Neural cell (in vitro differentiated cells): ENCODE results near the gene CHRDL2. TPM values are rescaled to one million over a fixed set of nuclear protein-coding genes. Genes with fewer than 3 reads are reported as not detected.

Experiments
- H2AFZ ChIP-seq: fragments of 200-600, 300-800 bp; sonication (generic), shearing (Covaris generic); 2 replicates; pipeline ENCODE4 v1.6.0; 2014; ENCODE audit warnings: low read depth, mild to moderate bottlenecking, antibody characterized with exemption, low read length, moderate library complexity
- H3F3A ChIP-seq: fragments of 200-600 bp; shearing (Covaris generic); 2 replicates; pipeline ENCODE4 v1.6.1; 2016; ENCODE audit warnings: mild to moderate bottlenecking, moderate library complexity, mixed read lengths, antibody characterized with exemption, low read length; ENCODE audit not compliant: insufficient read depth, poor library complexity, severe bottlenecking
- H3K27ac ChIP-seq: fragments of 200-600, 300-800 bp; sonication (generic), shearing (Covaris generic); 2 replicates; pipeline ENCODE4 v1.5.1; 2014; ENCODE audit warnings: mild to moderate bottlenecking, low read length, moderate library complexity
- H3K27me3 ChIP-seq: fragments of 300-800, 200-600 bp; sonication (generic), shearing (Covaris generic); 2 replicates; pipeline ENCODE4 v1.6.0; 2014; ENCODE audit warnings: mild to moderate bottlenecking, low read depth, low read length, moderate library complexity; ENCODE audit not compliant: insufficient read depth
- H3K36me3 ChIP-seq: fragments of 300-800, 200-600 bp; sonication (generic), shearing (Covaris generic); 2 replicates; pipeline ENCODE4 v1.5.1; 2014; ENCODE audit warnings: mild to moderate bottlenecking, antibody characterized with exemption, low read length, moderate library complexity; ENCODE audit not compliant: insufficient read depth
- H3K4me2 ChIP-seq: fragments of 300-800, 200-600 bp; sonication (generic), shearing (Covaris generic); 2 replicates; pipeline ENCODE4 v1.6.0; 2014; ENCODE audit warnings: mild to moderate bottlenecking, low read length
- H3K4me3 ChIP-seq: fragments of 300-800, 200-600 bp; sonication (generic), shearing (Covaris generic); 2 replicates; pipeline ENCODE4 v1.5.1; 2014; ENCODE audit warnings: mild to moderate bottlenecking, low read length, moderate library complexity
- H3K79me2 ChIP-seq: fragments of 200-600 bp; shearing (Covaris generic); replicated peaks from 2 replicates; pipeline ENCODE4 v1.6.0; 2014; ENCODE audit warnings: mild to moderate bottlenecking, low read length, moderate library complexity; ENCODE audit not compliant: insufficient read depth
- H3K9ac ChIP-seq: fragments of 300-800, 200-600 bp; sonication (generic), shearing (Covaris generic); 2 replicates; pipeline ENCODE4 v1.6.1; 2016; ENCODE audit warnings: mild to moderate bottlenecking, low read length, mixed read lengths
- H3K9me2 ChIP-seq: fragments of 200-600 bp; shearing (Covaris generic); 2 replicates; pipeline ENCODE4 v1.6.1; 2016; ENCODE audit warnings: mild to moderate bottlenecking, low read length, mixed read lengths; ENCODE audit not compliant: insufficient read depth
- H3K9me3 ChIP-seq: fragments of 200-600, 300-800 bp; sonication (generic), shearing (Covaris generic); 2 replicates; pipeline ENCODE4 v1.6.1; 2016; ENCODE audit warnings: mild to moderate bottlenecking, mixed run types, low read length, moderate library complexity, mixed read lengths
- H4K20me1 ChIP-seq: fragments of 200-600 bp; shearing (Covaris generic); 2 replicates; pipeline ENCODE4 v1.6.1; 2016; ENCODE audit warnings: mild to moderate bottlenecking, mixed run types; ENCODE audit not compliant: insufficient read depth
- CTCF ChIP-seq: fragments of 450-650 bp; IDR thresholded peaks from 2 replicates; pipeline ENCODE4 v1.5.1; 2014; ENCODE audit warnings: antibody characterized with exemption, mild to moderate bottlenecking, moderate library complexity; ENCODE audit not compliant: poor library complexity, severe bottlenecking
- EP300 ChIP-seq: fragments of 450-650 bp; conservative IDR thresholded peaks from 2 replicates; pipeline ENCODE4 v1.6.1; 2014; ENCODE audit warnings: antibody characterized with exemption, mild to moderate bottlenecking, moderate library complexity; ENCODE audit not compliant: poor library complexity, severe bottlenecking
- EZH2 ChIP-seq: fragments of 200-600, 300-800 bp; shearing (Covaris generic), sonication (generic); IDR thresholded peaks from 2 replicates; pipeline ENCODE4 v1.6.1; 2014; ENCODE audit warnings: antibody characterized with exemption, low read length, borderline replicate concordance, mild to moderate bottlenecking; ENCODE audit not compliant: insufficient read depth, poor library complexity, severe bottlenecking
- MXI1 ChIP-seq: fragments of 450-650 bp; conservative IDR thresholded peaks from 2 replicates; pipeline ENCODE4 v1.6.1; 2014; ENCODE audit warnings: antibody characterized with exemption, mild to moderate bottlenecking; ENCODE audit not compliant: poor library complexity, severe bottlenecking
- POLR2AphosphoS5 ChIP-seq: IDR thresholded peaks from 2 replicates; pipeline ENCODE4 v1.6.1; 2012
- RAD21 ChIP-seq: fragments of 450-650 bp; conservative IDR thresholded peaks from 2 replicates; pipeline ENCODE4 v1.6.1; 2014; ENCODE audit warnings: antibody characterized with exemption, mild to moderate bottlenecking, moderate library complexity
- REST ChIP-seq: IDR thresholded peaks from 2 replicates; pipeline ENCODE4 v1.6.1; 2012; ENCODE audit warnings: borderline replicate concordance
- SMC3 ChIP-seq: fragments of 450-650 bp; conservative IDR thresholded peaks from 2 replicates; pipeline ENCODE4 v1.6.1; 2014; ENCODE audit warnings: antibody characterized with exemption, mild to moderate bottlenecking, moderate library complexity; ENCODE audit not compliant: poor library complexity
- TAF1 ChIP-seq: IDR thresholded peaks from 2 replicates; pipeline ENCODE4 v1.6.1; 2012; ENCODE audit warnings: low read depth
- polyA plus RNA-seq: library from polyadenylated mRNA; depleted of rRNA; stranded (reverse); fragments of >200 nt; gene quantifications from 2 replicates; pipeline ENCODE4 v1.2.3, GENCODE V29; 2014

The CHRDL2 gene
- polyA plus RNA-seq, 1 donor from 2014 or later, result not detected

- Histone ChIP-seq H3K4me3 (no peak overlapping the region), H3K27me3 (no peaks in the 10 kb centered on the region), H3K9ac (no peak overlapping the region), H4K20me1 (no peaks in the 10 kb centered on the region), H2AFZ (no peak overlapping the region), H3K9me2 (no peaks in the 10 kb centered on the region), H3K79me2 (no peaks in the 10 kb centered on the region), H3K36me3 (no peaks in the 10 kb centered on the region), H3K4me2 (no peak overlapping the region), H3F3A (no peaks in the 10 kb centered on the region), H3K27ac (no peak overlapping the region), H3K9me3 (no peaks in the 10 kb centered on the region)
- no peak for TF ChIP-seq MXI1
- TF ChIP-seq RAD21, result no peak
- TF ChIP-seq SMC3, result no peak
- no peak for TF ChIP-seq EZH2
- no peak for TF ChIP-seq TAF1
- TF ChIP-seq CTCF, result no peak
- TF ChIP-seq POLR2AphosphoS5, result no peak
- no peak for TF ChIP-seq REST
- no peak for TF ChIP-seq EP300
These were observed 83.4 kb downstream of the CHRDL2 start for GRCh38 chr11:74647831-74648230.

- Histone ChIP-seq H3K9me3 (no peaks in the 10 kb centered on the region), H3K4me2 (no peak overlapping the region), H4K20me1 (no peaks in the 10 kb centered on the region), H2AFZ (no peak overlapping the region), H3K4me3 (no peak overlapping the region), H3K79me2 (no peaks in the 10 kb centered on the region), H3K27me3 (no peaks in the 10 kb centered on the region), H3K36me3 (no peaks in the 10 kb centered on the region), H3F3A (no peaks in the 10 kb centered on the region), H3K27ac (no peak overlapping the region), H3K9ac (no peak overlapping the region), H3K9me2 (no peaks in the 10 kb centered on the region)
- no peak for TF ChIP-seq CTCF
- TF ChIP-seq RAD21, result no peak
- TF ChIP-seq MXI1, result no peak
- TF ChIP-seq EZH2, result no peak
- no peak for TF ChIP-seq POLR2AphosphoS5
- TF ChIP-seq REST, result no peak
- no peak for TF ChIP-seq SMC3
- no peak for TF ChIP-seq EP300
- TF ChIP-seq TAF1, result no peak
These were observed 83.8 kb downstream of the CHRDL2 start for GRCh38 chr11:74647404-74647803.
